ENCODE results near the gene RGS7. TPM values are rescaled to one million over a fixed set of nuclear protein-coding genes. Genes with fewer than 3 reads are reported as not detected.
"Not testable (repeated sequence)": the region's sequence is repeated elsewhere in the genome, so short reads cannot be mapped to it uniquely, and the experiment has no call there.

Gene RGS7
- total RNA-seq, 1 experiment from 2014 or later: 1.0 TPM

DNA sequence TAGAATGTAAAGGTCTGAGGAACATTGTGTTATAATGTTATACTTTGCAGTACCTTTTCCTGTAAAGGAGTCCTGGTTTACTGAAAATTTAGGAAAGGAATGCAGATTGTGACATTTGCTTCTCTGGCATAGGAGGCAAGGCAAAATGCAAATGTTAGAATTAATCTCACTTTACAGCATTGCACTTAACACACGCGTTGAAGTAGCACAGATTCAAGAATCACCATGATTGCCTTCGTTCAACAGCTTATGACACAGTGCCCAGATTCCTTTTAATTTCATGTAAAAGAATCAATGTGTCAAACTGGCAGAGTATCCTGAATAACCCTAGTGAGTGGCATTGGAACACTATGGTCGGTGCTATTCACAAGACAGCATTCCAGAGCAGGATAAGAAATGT lies 47.4 kb downstream of the RGS7 start:
- BruUV-seq (replicated peaks): no TSS peak
- intact Hi-C loops (cut with micrococcal nuclease; ENCODE audit: unreplicated experiment): loop anchor here (5.0 kb wide), 2 partner anchors 98 to 178 kb away; no protein-coding TSS in a partner anchor

DNA sequence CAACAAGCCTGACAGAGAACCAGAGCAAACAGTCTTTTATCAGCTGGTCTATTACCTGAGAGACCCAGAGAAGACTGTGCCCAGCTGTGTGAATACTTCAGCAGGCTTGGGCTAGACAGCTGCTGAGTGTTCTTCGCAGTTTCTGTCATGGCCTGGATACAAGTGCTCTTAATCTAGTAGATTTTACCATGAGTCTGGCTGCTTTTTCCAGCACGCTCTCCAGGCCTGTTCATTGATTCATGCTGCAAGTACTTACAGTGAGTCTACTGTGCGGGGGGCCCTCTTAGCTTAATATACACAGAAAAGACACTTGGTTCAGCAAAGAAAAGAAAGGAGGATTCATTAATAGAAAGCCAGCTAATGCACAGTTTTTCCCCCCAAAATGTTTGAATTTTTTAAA lies 48.5 kb downstream of the RGS7 start:
- Mint-ChIP-seq H3K4me1 (ENCODE audit: low read depth, unreplicated experiment) (peaks cover 9% of the 10 kb centered on the region), H3K4me3 (ENCODE audit: low read depth, unreplicated experiment) (no peak overlapping the region), H3K9me3 (ENCODE audit: low read depth, unreplicated experiment) (no peaks in the 10 kb centered on the region), H3K27ac (ENCODE audit: unreplicated experiment) (no peak overlapping the region), H3K36me3 (ENCODE audit: insufficient read depth, unreplicated experiment) (no peaks in the 10 kb centered on the region), H3K27me3 (ENCODE audit: unreplicated experiment) (no peaks in the 10 kb centered on the region)
- TF ChIP-seq, protein P1, sequence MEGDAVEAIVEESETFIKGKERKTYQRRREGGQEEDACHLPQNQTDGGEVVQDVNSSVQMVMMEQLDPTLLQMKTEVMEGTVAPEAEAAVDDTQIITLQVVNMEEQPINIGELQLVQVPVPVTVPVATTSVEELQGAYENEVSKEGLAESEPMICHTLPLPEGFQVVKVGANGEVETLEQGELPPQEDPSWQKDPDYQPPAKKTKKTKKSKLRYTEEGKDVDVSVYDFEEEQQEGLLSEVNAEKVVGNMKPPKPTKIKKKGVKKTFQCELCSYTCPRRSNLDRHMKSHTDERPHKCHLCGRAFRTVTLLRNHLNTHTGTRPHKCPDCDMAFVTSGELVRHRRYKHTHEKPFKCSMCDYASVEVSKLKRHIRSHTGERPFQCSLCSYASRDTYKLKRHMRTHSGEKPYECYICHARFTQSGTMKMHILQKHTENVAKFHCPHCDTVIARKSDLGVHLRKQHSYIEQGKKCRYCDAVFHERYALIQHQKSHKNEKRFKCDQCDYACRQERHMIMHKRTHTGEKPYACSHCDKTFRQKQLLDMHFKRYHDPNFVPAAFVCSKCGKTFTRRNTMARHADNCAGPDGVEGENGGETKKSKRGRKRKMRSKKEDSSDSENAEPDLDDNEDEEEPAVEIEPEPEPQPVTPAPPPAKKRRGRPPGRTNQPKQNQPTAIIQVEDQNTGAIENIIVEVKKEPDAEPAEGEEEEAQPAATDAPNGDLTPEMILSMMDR (IDR thresholded peaks at IDR 0.05; ENCODE audit: unreplicated experiment): no peak
- intact Hi-C loops (cut with micrococcal nuclease; ENCODE audit: unreplicated experiment): no loop called here
- CTCF ChIA-PET: no interaction called here
- no TSS peak for BruUV-seq (replicated peaks)
- DNase-seq: no peak

More for the DNA sequence above, 47.4 kb downstream of the RGS7 start:
- H3K4me3 Mint-ChIP-seq (ENCODE audit: low read depth, unreplicated experiment): no peak overlapping the region
- no peaks in the 10 kb centered on the region for H3K36me3 Mint-ChIP-seq (ENCODE audit: insufficient read depth, unreplicated experiment)
- H3K27ac Mint-ChIP-seq (ENCODE audit: unreplicated experiment): no peak overlapping the region
- no peaks in the 10 kb centered on the region for H3K9me3 Mint-ChIP-seq (ENCODE audit: low read depth, unreplicated experiment)
- CTCF ChIA-PET: no interaction called here
- H3K4me1 Mint-ChIP-seq (ENCODE audit: low read depth, unreplicated experiment): peaks cover 9% of the 10 kb centered on the region
- no peaks in the 10 kb centered on the region for H3K27me3 Mint-ChIP-seq (ENCODE audit: unreplicated experiment)
- TF ChIP-seq, protein P1 (IDR thresholded peaks at IDR 0.05; ENCODE audit: unreplicated experiment): no peak
- DNase-seq: no peak

GRCh38 chr1:241308011-241308410 lies 49.0 kb downstream of the RGS7 start:
- H3K4me3 Mint-ChIP-seq (ENCODE audit: low read depth, unreplicated experiment): no peak overlapping the region
- H3K27ac Mint-ChIP-seq (ENCODE audit: unreplicated experiment): no peak overlapping the region
- no TSS peak for BruUV-seq (replicated peaks)
- TF ChIP-seq, protein P1 (IDR thresholded peaks at IDR 0.05; ENCODE audit: unreplicated experiment): no peak
- intact Hi-C loops (cut with micrococcal nuclease; ENCODE audit: unreplicated experiment): no loop called here
- CTCF ChIA-PET: interaction anchor here (0.7 kb wide), 1 partner anchor 1331 kb away, joined by 5 read pairs; no protein-coding TSS in a partner anchor
- H3K27me3 Mint-ChIP-seq (ENCODE audit: unreplicated experiment): no peaks in the 10 kb centered on the region
- H3K4me1 Mint-ChIP-seq (ENCODE audit: low read depth, unreplicated experiment): peaks cover 9% of the 10 kb centered on the region
- H3K9me3 Mint-ChIP-seq (ENCODE audit: low read depth, unreplicated experiment): peaks cover 2% of the 10 kb centered on the region
- DNase-seq: no peak
- H3K36me3 Mint-ChIP-seq (ENCODE audit: insufficient read depth, unreplicated experiment): no peaks in the 10 kb centered on the region

DNA sequence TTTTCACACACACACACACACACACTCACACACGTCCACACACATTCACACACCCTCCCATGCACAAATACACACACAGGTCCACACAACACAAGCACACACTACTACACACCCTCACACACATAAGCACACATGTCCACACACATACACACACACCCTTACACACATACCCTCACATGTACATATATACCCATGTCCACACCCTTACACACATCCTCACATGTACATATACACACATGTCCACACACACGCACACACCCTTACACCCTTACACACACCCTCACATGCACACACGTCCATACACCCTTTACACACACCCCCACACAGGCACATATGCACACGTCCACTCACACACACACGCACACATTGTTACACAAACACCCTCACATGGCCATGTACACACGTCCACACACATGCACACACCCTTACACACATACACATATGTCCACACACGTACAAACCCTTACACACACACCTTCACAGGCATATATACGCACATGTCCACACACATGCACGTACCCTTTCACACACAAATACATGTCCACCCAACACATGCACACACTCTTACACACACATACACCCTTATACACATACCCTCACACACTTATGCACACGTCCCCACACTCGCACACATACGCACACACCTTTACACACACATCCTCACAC lies 50.7 kb downstream of the RGS7 start:
- CTCF ChIA-PET: no interaction called here
- TF ChIP-seq, protein P1 (IDR thresholded peaks at IDR 0.05; ENCODE audit: unreplicated experiment): no peak
- no peaks in the 10 kb centered on the region for H3K27me3 Mint-ChIP-seq (ENCODE audit: unreplicated experiment)
- no peak overlapping the region for H3K4me3 Mint-ChIP-seq (ENCODE audit: low read depth, unreplicated experiment)
- no peak for DNase-seq
- no peaks in the 10 kb centered on the region for H3K36me3 Mint-ChIP-seq (ENCODE audit: insufficient read depth, unreplicated experiment)
- intact Hi-C loops (cut with micrococcal nuclease; ENCODE audit: unreplicated experiment): no loop called here
- H3K9me3 Mint-ChIP-seq (ENCODE audit: low read depth, unreplicated experiment): peaks cover 2% of the 10 kb centered on the region
- no peak overlapping the region for H3K27ac Mint-ChIP-seq (ENCODE audit: unreplicated experiment)
- peaks cover 9% of the 10 kb centered on the region for H3K4me1 Mint-ChIP-seq (ENCODE audit: low read depth, unreplicated experiment)
- BruUV-seq (replicated peaks): no TSS peak

DNA sequence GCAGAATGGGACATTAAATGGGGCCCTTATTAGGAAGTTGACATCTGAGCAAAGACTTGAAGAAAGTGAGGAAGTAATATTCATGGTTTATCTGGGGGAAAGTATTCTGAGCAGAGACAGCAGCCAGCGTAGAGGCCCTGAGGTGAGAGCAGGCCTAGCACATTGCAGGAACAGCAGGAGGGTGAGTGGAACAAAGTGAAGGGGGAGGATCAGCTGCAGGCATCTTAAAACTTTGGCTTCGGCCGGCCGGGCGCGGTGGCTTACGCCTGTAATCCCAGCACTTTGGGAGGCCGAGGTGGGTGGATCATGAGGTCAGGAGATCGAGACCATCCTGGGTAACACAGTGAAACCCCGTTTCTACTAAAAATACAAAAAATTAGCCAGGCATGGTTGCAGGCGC lies 55.0 kb downstream of the RGS7 start:
- intact Hi-C loops (cut with micrococcal nuclease; ENCODE audit: unreplicated experiment); H3K4me3 Mint-ChIP-seq (ENCODE audit: low read depth, unreplicated experiment); H3K9me3 Mint-ChIP-seq (ENCODE audit: low read depth, unreplicated experiment); H3K36me3 Mint-ChIP-seq (ENCODE audit: insufficient read depth, unreplicated experiment); DNase-seq; CTCF ChIA-PET; BruUV-seq (replicated peaks); H3K27ac Mint-ChIP-seq (ENCODE audit: unreplicated experiment); H3K4me1 Mint-ChIP-seq (ENCODE audit: low read depth, unreplicated experiment); H3K27me3 Mint-ChIP-seq (ENCODE audit: unreplicated experiment): not testable (repeated sequence)

All from Calu3 (cell line).